ENCODE data around the gene KCTD11. TPM values are rescaled to one million over a fixed set of nuclear protein-coding genes. Genes with fewer than 3 reads are reported as not detected.

KCTD11 gene
- total RNA-seq, 4 donors from 2014 or later, result 30.3 to 65.4 (median 42.8) TPM

DNA sequence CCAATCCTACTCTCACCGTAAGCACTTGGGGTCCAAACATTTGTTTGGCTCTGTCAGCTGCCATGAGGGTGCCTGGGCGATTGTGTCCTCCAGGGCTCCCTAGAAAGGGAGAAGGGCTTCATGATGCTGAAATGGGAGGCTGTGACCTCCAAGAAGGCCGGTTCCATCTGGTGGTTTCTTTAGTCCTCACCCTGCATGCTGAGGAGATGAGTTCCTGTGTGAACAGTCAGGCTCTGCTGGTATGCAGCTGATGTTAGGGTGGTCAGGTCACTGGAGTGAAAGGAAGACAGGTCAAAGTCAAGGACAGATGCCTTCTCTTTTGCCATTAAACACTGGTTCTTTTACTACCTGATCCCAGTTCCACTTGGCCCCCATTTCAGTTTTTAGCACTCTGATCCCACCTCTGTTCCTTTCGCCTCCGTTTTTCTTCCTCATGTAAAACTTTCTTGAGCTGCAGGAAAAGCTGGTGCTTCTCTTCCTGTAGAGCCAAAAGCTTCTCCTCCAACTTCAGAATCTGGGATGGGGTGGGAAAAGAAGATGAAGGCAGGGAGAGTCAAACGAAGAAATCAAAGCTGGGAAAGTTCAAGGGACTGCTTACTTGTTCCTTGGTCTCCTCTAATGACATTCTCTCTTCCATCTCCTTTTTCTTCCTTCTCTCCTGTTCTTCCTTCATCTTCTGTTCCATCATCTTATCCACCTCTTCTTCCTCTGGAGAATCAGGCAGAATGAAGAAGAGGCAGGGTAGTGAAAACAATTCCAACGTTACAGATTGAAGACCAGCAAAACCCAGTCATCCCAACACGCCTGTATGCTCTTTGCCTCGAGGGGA, 37.9 kb upstream of the KCTD11 start:
- WGBS, 2 donors, result 46 to 48% methylated on average over 9 of the region's 9 CpGs
- TF ChIP-seq, protein P1, sequence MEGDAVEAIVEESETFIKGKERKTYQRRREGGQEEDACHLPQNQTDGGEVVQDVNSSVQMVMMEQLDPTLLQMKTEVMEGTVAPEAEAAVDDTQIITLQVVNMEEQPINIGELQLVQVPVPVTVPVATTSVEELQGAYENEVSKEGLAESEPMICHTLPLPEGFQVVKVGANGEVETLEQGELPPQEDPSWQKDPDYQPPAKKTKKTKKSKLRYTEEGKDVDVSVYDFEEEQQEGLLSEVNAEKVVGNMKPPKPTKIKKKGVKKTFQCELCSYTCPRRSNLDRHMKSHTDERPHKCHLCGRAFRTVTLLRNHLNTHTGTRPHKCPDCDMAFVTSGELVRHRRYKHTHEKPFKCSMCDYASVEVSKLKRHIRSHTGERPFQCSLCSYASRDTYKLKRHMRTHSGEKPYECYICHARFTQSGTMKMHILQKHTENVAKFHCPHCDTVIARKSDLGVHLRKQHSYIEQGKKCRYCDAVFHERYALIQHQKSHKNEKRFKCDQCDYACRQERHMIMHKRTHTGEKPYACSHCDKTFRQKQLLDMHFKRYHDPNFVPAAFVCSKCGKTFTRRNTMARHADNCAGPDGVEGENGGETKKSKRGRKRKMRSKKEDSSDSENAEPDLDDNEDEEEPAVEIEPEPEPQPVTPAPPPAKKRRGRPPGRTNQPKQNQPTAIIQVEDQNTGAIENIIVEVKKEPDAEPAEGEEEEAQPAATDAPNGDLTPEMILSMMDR (IDR thresholded peaks at IDR 0.05), result no peak
- no peak for TF ChIP-seq POLR2A (IDR thresholded peaks at IDR 0.05)
- DNase-seq (ENCODE audit: low spot score in 2 of 2), result no peak
- intact Hi-C loops (cut with DNase I; ENCODE audit: low total_unique reads), result no loop called here
- H3K4me3 ChIP-seq (ENCODE audit: low read depth, poor library complexity, severe bottlenecking), result peak overlapping the region; percentile 67

DNA sequence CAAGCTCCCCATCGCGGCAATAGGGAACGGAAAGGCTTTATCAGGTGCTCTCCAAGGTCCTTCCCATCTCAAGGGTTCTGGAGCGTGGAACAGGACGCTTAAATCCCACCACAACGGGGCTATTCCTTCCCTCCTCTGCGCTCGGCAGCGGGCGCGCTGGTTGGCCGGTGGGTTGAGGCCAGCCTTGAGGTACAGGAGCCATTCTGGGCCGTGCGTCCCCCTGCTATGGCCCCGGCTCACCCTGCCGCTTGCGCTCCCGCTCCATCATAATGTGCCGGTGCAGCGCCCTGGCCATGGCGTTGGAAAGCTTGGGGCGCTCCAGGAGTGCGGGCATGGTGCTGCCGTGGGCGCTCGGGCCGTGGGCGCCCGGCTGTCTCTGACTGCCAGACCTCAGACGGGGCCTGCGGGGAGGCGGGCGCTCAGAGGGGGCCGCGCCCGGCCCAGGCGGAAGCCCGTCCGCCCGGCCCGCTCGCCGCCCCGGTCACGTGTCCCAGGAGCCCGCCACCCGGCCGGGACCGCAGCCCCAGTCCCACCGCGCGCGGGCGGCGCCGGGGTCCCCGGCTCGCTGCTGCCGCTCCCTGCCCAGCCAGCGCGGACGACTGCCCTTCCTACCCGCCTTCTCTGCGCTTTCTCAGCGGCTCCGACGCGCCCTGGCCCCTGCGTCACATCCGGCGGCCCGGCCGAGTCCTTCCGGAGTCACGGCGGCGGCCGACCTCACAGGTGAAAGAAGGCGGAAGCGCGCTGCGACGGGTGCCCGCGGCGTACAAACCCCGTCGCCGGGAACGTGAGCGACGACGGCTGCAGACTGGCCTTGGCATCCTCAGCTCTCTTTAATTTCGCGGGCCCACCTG, 37.0 kb upstream of the KCTD11 start, which contains the start of gene GPS2:
Gene GPS2 (minus strand): TSS at position 642 of the 851 bp plus-strand sequence. CDS start 308 bp downstream, at position 334.
- H3K4me3 ChIP-seq (ENCODE audit: low read depth, poor library complexity, severe bottlenecking), result peak within 1 kb of the TSS; percentile 67
- WGBS, 2 donors, result 0% methylated on average over 13 to 27 of the region's 95 CpGs
- TF ChIP-seq, protein P1 (IDR thresholded peaks at IDR 0.05), result no peak
- no peak for TF ChIP-seq POLR2A (IDR thresholded peaks at IDR 0.05)
- peak; percentile 87 to 99 for DNase-seq (ENCODE audit: low spot score in 2 of 2)
- intact Hi-C loops (cut with DNase I; ENCODE audit: low total_unique reads), result no loop called here

DNA sequence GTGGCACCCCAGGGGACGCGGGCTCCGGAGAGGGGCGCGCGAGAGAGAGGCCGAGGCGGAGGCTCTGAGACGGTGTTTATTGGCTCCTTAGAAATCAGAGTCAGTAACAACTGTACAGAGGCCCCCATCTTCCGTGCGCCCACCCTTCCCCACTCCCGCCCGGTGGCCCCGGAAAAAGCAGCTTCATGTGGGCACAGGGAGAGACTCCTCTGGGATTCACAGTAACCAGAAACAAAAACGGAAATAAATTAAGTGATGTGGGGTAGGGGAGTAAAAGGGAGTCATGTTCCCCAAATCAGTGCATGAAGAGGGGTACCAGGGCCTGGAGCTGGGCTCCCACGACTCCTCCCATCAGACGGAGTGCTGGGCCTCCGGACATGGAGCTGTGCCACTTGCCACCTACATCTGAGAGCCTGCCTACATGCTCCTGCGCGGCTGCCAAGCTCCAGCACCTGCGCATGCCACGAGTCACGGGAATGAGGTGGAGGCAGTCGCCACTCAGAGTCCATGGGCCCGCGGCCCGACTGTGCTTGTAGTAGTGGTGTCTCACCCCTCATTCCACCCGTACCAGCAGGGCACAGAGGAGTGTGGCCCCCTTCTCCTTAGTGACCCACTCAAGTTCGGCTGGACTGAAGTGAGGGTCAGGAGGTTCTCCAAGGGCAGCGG, 36.3 kb upstream of the KCTD11 start:
- DNase-seq (ENCODE audit: low spot score in 2 of 2), result peak in 1 of 2 donors; percentile 61
- intact Hi-C loops (cut with DNase I; ENCODE audit: low total_unique reads), result no loop called here
- 26 to 31% methylated on average over 27 to 30 of the region's 30 CpGs for WGBS, 2 donors
- TF ChIP-seq, protein P1 (IDR thresholded peaks at IDR 0.05), result no peak
- TF ChIP-seq POLR2A (IDR thresholded peaks at IDR 0.05), result no peak
- peak overlapping the region; percentile 67 for H3K4me3 ChIP-seq (ENCODE audit: low read depth, poor library complexity, severe bottlenecking)

DNA sequence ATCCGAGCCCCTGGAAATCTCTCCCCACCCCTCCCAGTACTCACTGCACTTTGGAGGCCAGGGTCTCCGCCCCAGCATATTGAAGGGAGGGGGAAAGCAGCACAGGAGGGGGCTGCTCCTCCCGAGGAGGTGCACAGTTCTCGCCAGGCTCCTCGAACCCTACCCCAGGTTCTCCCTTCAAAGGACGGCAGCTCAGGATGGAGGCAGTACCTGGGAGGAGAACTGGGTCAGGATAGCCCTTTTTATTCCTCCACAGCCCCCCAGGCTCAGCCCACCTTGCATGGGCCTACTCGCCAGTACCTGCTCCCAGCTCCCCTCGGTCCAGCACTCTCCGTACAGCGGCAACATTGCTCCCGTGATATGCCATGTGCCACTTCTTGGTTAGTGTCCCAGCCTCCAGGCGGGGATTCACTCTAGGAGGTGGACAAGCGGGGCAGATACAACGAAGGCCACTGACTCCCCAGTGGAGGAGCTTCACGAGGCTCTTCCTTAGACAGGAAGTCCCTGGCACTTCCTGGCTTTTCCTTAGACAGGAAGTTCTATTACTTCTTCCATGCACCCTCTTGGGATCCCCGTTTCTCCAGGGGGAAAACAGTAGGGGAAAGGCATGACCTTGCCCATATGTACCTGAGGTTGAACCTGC, 34.7 kb upstream of the KCTD11 start:
- TF ChIP-seq POLR2A (IDR thresholded peaks at IDR 0.05), result no peak
- TF ChIP-seq, protein P1 (IDR thresholded peaks at IDR 0.05), result no peak

More for the DNA sequence above, 34.7 kb upstream of the KCTD11 start:
- intact Hi-C loops (cut with DNase I; ENCODE audit: low total_unique reads), result no loop called here
- DNase-seq (ENCODE audit: low spot score in 2 of 2), result no peak
- WGBS, 2 donors, result 85% methylated on average over 16 of the region's 16 CpGs
- no peak overlapping the region for H3K4me3 ChIP-seq (ENCODE audit: low read depth, poor library complexity, severe bottlenecking)

Data from lower leg skin (tissue), 4 donors.